ENCODE measurements around the gene MYH13.

- TF ChIP-seq CTCF (conservative IDR thresholded peaks at IDR 0.05; ENCODE audit: low read length) (no peak), EZH2phosphoT487 (IDR thresholded peaks at IDR 0.05; ENCODE audit: borderline replicate concordance, low read depth, low read length) (no peak)
Measured at GRCh38 chr17:10368561-10368960, 4.2 kb downstream of the MYH13 start.
